ENCODE results near the gene CIAO2B. TPM values are rescaled to one million over a fixed set of nuclear protein-coding genes. Genes with fewer than 3 reads are reported as not detected.

CIAO2B gene
- total and polyA plus RNA-seq, 4 donors = 51.1 to 120 (median 86.2) TPM

- Histone ChIP-seq H3K9ac (ENCODE audit: low read depth in 1 of 2, low read length in 2 of 2) (no peak overlapping the region), H3K9me3 (ENCODE audit: control insufficient read depth in 4 of 4, low read length in 3 of 4) (no peaks in the 10 kb centered on the region), H3K27me3 (ENCODE audit: control insufficient read depth in 4 of 4, insufficient read depth in 4 of 4, low read length in 3 of 4) (no peaks in the 10 kb centered on the region), H3K4me1 (ENCODE audit: control insufficient read depth in 4 of 4, insufficient read depth in 4 of 4, low read length in 3 of 4) (peaks cover 0 to 4% (median under 1%) of the 10 kb centered on the region in 4 donors), H3K4me3 (ENCODE audit: low read depth in 1 of 3, low read length in 3 of 3) (no peak overlapping the region), H3K36me3 (ENCODE audit: control insufficient read depth in 4 of 4, insufficient read depth in 3 of 4, low read depth in 1 of 4, low read length in 3 of 4) (no peaks in the 10 kb centered on the region), H3K27ac (ENCODE audit: low read depth in 1 of 2, low read length in 2 of 2) (no peak overlapping the region)
- WGBS = 87% methylated on average over 5 of the region's 5 CpGs
- no peak for DNase-seq (ENCODE audit: low spot score)
- TF ChIP-seq TAF1 (conservative IDR thresholded peaks at IDR 0.05) = no peak
- TF ChIP-seq ZBTB33 (IDR thresholded peaks at IDR 0.05) = no peak
- TF ChIP-seq FOXA1 (IDR thresholded peaks at IDR 0.05) = no peak
- TF ChIP-seq JUND (IDR thresholded peaks at IDR 0.05) = no peak
- no peak for TF ChIP-seq YY1 (IDR thresholded peaks at IDR 0.05)
- TF ChIP-seq HNF4G (IDR thresholded peaks at IDR 0.05) = no peak
- TF ChIP-seq REST (IDR thresholded peaks at IDR 0.05) = no peak
- no peak for TF ChIP-seq FOXA2 (IDR thresholded peaks at IDR 0.05)
- TF ChIP-seq RAD21 (IDR thresholded peaks at IDR 0.05) = no peak
- TF ChIP-seq MAX (IDR thresholded peaks at IDR 0.05) = no peak
- no peak for TF ChIP-seq CTCF (IDR thresholded peaks at IDR 0.05; ENCODE audit: low read depth, low read length, missing input control)
- no peak for TF ChIP-seq GABPA (IDR thresholded peaks at IDR 0.05 in 1 of 2, conservative IDR thresholded peaks at IDR 0.05 in 1 of 2)
- TF ChIP-seq ATF3 (IDR thresholded peaks at IDR 0.05) = no peak
- no peak for TF ChIP-seq RXRA (IDR thresholded peaks at IDR 0.05)
- no peak for TF ChIP-seq NR2F2 (IDR thresholded peaks at IDR 0.05)
- no peak for TF ChIP-seq HNF4A (conservative IDR thresholded peaks at IDR 0.05)
- no peak for TF ChIP-seq SP1 (IDR thresholded peaks at IDR 0.05)
- no peak for TF ChIP-seq EGR1 (IDR thresholded peaks at IDR 0.05; ENCODE audit: low read depth in 2 of 2)
Observed at GRCh38 chr16:66919569-66920298, 14.5 kb downstream of the CIAO2B start.

Measured in liver (tissue), 9 donors.